ENCODE results near the gene FSTL4. TPM values are rescaled to one million over a fixed set of nuclear protein-coding genes. Genes with fewer than 3 reads are reported as not detected.

The FSTL4 gene
- total and polyA plus RNA-seq, 2 of the 13 experiments (the other 11 are each of a cell fraction or from before 2014, with no cell fraction given) = 2.1 to 3.0 TPM

DNA sequence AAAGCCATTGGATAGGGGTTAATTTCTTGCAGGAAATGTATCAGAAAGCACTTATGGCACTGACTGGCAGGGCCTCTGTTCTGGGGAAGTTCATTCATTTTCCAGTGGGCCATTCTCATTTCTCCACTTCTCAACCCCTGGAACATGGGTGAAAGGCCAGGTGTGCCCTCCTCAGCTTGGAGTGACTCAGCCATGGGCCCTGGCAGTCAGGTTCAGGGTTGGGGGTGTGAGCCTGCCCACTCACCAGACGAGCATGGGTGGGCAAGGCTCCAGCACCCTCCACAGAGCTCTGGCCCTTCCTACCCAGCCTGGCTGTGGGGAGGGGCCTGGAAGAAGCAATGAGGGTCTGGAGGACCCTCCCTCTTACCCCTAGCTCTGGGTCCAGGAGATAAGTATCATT, 386.2 kb downstream of the FSTL4 start (continued):
- TF ChIP-seq, protein P1, sequence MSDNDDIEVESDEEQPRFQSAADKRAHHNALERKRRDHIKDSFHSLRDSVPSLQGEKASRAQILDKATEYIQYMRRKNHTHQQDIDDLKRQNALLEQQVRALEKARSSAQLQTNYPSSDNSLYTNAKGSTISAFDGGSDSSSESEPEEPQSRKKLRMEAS (IDR thresholded peaks at IDR 0.05) = no peak
- TF ChIP-seq, protein P2, sequence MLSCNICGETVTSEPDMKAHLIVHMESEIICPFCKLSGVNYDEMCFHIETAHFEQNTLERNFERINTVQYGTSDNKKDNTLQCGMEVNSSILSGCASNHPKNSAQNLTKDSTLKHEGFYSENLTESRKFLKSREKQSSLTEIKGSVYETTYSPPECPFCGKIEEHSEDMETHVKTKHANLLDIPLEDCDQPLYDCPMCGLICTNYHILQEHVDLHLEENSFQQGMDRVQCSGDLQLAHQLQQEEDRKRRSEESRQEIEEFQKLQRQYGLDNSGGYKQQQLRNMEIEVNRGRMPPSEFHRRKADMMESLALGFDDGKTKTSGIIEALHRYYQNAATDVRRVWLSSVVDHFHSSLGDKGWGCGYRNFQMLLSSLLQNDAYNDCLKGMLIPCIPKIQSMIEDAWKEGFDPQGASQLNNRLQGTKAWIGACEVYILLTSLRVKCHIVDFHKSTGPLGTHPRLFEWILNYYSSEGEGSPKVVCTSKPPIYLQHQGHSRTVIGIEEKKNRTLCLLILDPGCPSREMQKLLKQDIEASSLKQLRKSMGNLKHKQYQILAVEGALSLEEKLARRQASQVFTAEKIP (CRISPR knock-in tag; IDR thresholded peaks at IDR 0.05; ENCODE audit: borderline replicate concordance) = no peak
- TF ChIP-seq ZNF724P (CRISPR knock-in tag; IDR thresholded peaks at IDR 0.05; ENCODE audit: borderline replicate concordance) (no peak), ZNF652 (CRISPR knock-in tag; IDR thresholded peaks at IDR 0.05; ENCODE audit: borderline replicate concordance, low read depth) (no peak), NFKBIZ (CRISPR knock-in tag; IDR thresholded peaks at IDR 0.05) (no peak), SETDB1 (CRISPR knock-in tag; IDR thresholded peaks at IDR 0.05; ENCODE audit: borderline replicate concordance) (no peak), ZNF335 (CRISPR knock-in tag; IDR thresholded peaks at IDR 0.05) (no peak)

DNA sequence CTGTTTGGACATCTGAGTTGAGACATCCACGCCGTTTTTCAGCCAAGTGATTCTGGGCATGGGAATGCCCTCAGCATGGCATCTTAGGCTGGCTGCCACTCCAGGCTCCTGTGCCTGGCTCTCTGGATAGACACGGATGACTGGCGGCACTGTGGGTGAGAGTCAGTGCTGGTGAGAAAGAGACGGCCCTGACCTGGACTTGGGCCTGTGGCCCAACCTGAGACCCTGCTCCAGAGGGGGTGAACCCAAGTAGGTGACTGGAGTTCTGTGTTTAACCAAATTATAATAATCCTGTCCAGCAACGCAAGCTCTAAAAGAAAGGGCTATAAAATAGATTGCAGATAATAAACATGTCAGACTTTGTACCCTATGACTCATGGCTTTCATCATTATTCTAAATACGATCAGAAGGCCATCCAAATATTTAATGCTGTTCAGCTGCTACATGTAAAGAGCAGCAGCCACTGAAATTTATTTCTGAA, 386.6 kb downstream of the FSTL4 start:
- peaks cover 19% of the 10 kb centered on the region for H3K4me1 ChIP-seq (ENCODE audit: insufficient read depth, low read length)
- DNase-seq (ENCODE audit: low spot score) (no peak), ATAC-seq (no peak), FAIRE-seq (no peak)
- intact Hi-C loops (cut with micrococcal nuclease; ENCODE audit: unreplicated experiment) (no loop called here), in situ Hi-C loops (cut with HindIII; ENCODE audit: extremely low pct_ligation_motif_present, low pct_unique_long_range_greater_than_20kb) (no loop called here)
- WGBS (ENCODE audit: low lambda C conversion rate) = 81% methylated on average over 7 of the region's 7 CpGs
- H3K9ac ChIP-seq (ENCODE audit: insufficient read depth, low read depth, low read length) = no peak overlapping the region
- no peaks in the 10 kb centered on the region for H4K20me1 ChIP-seq (ENCODE audit: insufficient read depth, low read length)
- no peaks in the 10 kb centered on the region for H3K36me3 ChIP-seq (replicated peaks in 1 of 2; ENCODE audit: control insufficient read depth in 1 of 2, insufficient read depth in 2 of 2, low read length in 2 of 2)
- no TSS peak for BruUV-seq (replicated peaks)
- H3K27ac ChIP-seq (ENCODE audit: extremely low read length, insufficient read depth, low read length) = no peak overlapping the region
- H3K4me3 ChIP-seq (replicated peaks in 1 of 3; ENCODE audit: insufficient read depth in 1 of 3, low read depth in 2 of 3, low read length in 3 of 3) = no peak overlapping the region
- H3K9me3 ChIP-seq (ENCODE audit: low read length) = no peaks in the 10 kb centered on the region
- H3K27me3 ChIP-seq (ENCODE audit: control insufficient read depth in 1 of 2, insufficient read depth in 2 of 2, low read length in 2 of 2) = no peaks in the 10 kb centered on the region
- no peak overlapping the region for H3K4me2 ChIP-seq (ENCODE audit: low read depth, low read length)
- ChIA-PET POLR2A (no interaction called here), CTCF (ENCODE audit: low intra/inter-chr PET ratio, low total read pairs) (no interaction called here)
- no peak overlapping the region for H2AFZ ChIP-seq (ENCODE audit: low read length)
- no peaks in the 10 kb centered on the region for H3K79me2 ChIP-seq (ENCODE audit: insufficient read depth, low read length)
- TF ChIP-seq KDM1A (CRISPR knock-in tag; IDR thresholded peaks at IDR 0.05) (no peak), JARID2 (CRISPR knock-in tag; IDR thresholded peaks at IDR 0.05; ENCODE audit: insufficient replicate concordance) (no peak), ZNF629 (CRISPR knock-in tag; conservative IDR thresholded peaks at IDR 0.05) (no peak), ZNF432 (CRISPR knock-in tag; IDR thresholded peaks at IDR 0.05; ENCODE audit: borderline replicate concordance) (no peak), ZNF264 (CRISPR knock-in tag; IDR thresholded peaks at IDR 0.05) (no peak)
- TF ChIP-seq, protein P3, sequence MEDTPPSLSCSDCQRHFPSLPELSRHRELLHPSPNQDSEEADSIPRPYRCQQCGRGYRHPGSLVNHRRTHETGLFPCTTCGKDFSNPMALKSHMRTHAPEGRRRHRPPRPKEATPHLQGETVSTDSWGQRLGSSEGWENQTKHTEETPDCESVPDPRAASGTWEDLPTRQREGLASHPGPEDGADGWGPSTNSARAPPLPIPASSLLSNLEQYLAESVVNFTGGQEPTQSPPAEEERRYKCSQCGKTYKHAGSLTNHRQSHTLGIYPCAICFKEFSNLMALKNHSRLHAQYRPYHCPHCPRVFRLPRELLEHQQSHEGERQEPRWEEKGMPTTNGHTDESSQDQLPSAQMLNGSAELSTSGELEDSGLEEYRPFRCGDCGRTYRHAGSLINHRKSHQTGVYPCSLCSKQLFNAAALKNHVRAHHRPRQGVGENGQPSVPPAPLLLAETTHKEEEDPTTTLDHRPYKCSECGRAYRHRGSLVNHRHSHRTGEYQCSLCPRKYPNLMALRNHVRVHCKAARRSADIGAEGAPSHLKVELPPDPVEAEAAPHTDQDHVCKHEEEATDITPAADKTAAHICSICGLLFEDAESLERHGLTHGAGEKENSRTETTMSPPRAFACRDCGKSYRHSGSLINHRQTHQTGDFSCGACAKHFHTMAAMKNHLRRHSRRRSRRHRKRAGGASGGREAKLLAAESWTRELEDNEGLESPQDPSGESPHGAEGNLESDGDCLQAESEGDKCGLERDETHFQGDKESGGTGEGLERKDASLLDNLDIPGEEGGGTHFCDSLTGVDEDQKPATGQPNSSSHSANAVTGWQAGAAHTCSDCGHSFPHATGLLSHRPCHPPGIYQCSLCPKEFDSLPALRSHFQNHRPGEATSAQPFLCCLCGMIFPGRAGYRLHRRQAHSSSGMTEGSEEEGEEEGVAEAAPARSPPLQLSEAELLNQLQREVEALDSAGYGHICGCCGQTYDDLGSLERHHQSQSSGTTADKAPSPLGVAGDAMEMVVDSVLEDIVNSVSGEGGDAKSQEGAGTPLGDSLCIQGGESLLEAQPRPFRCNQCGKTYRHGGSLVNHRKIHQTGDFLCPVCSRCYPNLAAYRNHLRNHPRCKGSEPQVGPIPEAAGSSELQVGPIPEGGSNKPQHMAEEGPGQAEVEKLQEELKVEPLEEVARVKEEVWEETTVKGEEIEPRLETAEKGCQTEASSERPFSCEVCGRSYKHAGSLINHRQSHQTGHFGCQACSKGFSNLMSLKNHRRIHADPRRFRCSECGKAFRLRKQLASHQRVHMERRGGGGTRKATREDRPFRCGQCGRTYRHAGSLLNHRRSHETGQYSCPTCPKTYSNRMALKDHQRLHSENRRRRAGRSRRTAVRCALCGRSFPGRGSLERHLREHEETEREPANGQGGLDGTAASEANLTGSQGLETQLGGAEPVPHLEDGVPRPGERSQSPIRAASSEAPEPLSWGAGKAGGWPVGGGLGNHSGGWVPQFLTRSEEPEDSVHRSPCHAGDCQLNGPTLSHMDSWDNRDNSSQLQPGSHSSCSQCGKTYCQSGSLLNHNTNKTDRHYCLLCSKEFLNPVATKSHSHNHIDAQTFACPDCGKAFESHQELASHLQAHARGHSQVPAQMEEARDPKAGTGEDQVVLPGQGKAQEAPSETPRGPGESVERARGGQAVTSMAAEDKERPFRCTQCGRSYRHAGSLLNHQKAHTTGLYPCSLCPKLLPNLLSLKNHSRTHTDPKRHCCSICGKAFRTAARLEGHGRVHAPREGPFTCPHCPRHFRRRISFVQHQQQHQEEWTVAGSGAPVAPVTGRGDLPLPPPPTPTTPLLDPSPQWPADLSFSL (CRISPR knock-in tag; IDR thresholded peaks at IDR 0.05) = no peak

Data from HepG2 (cell line).